SKM-1 (cell line): ENCODE measurements around the gene MYBPC3.

Source experiments
- DNase-seq: peaks from one replicate; lab custom pipeline; 2025; ENCODE audit not compliant: unreplicated experiment; lab: John Stamatoyannopoulos, UW

MYBPC3 gene

GRCh38 chr11:47359162-47359561 lies 6.7 kb upstream of the MYBPC3 start:
- DNase-seq = no peak

DNA sequence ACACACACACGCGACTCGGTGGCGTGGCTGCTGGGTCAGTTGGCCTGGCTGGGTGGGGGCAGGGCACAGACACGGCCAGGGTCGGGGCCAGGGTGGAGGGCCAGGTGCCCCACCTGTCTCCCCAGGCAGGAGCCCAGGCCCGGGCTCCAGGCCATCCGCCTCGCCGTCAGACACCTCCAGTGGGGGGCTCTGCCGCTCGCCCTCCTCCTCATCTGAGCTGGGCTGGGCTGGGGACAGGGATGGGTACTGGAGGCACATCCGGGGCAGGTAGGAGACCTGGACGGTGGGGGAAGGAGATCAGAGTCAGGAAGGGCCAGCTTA lies 6.2 kb upstream of the MYBPC3 start:
- no peak for DNase-seq

DNA sequence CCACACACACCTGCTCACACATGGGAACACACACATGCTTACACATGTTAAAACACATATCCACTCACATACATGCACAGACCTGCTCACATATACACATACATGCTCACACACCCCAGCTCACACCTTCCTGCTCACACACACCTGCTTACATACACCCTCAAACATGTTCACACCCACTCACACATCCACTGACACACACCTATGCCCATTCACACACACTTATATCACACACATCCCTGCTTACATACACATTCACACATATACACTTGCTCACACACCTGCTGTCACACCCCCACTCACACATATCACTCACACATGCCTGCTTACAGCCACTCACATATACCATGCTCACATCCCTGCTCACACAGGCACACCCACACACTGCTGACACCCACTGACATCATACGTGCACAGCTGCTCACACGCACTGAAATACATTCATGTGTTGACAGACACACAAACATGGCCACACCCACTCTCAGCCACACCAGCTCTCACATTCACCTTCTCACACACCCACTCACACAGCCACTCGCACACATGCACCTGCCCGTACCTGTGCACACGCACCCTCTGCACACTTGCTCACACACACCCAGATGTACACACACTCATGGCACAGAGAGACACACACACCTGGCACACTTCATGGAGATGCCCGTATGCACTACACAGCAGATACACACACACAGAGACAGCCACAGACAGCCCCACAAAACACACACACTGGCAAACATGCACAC lies 5.7 kb upstream of the MYBPC3 start:
- DNase-seq = no peak

DNA sequence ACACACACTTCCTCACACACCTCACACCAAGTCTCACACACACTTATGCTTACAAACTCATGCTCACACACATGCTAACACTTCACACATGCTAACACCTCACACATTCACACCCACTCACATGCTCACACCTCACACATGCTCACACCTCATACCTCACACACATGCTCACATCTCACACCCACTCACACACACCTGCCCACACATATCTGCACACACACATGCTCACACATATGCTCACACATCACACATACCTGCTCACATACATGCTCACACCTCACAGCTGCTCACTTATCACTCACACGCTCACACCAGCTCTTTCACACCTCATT lies 4.5 kb upstream of the MYBPC3 start:
- no peak for DNase-seq

- no peak for DNase-seq
Measured at GRCh38 chr11:47356129-47356997, 3.9 kb upstream of the MYBPC3 start.

DNA sequence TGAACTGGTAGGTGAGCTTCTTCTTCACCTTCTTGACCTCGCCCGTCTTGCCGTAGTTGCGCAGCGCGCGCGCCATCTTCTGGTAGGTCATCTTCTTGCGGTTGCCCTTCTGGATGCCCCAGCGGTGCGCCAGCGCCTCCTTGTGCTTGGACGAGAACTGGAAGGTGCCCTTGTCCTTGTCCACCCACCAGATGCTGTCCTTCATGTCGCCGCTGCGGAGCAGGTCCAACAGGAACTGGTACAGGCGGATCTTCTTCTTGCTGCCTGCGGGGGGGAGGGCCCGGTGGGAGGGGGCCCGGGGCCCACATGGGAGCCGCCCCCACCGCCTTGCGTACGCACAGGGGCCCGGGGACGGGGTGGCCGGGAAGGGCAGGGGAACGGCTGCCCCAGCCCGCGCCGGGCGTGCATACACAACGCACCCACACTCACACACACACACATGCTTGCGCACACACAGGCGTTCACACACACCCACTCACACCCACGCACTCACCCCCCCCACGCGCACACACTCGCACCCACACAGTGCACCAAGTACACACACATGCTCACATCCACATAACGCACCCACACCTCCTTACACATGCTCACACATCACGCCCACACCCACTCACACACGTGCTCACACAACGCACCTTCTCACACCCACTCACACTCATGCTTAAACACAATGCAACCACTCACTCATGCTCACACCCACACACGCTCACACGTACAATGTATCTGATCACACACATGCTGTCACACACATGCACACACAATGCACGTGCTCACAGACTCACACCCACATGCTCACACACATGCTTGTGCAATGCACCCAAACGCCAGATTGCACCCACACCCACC lies 3.0 kb upstream of the MYBPC3 start:
- DNase-seq = no peak

DNA sequence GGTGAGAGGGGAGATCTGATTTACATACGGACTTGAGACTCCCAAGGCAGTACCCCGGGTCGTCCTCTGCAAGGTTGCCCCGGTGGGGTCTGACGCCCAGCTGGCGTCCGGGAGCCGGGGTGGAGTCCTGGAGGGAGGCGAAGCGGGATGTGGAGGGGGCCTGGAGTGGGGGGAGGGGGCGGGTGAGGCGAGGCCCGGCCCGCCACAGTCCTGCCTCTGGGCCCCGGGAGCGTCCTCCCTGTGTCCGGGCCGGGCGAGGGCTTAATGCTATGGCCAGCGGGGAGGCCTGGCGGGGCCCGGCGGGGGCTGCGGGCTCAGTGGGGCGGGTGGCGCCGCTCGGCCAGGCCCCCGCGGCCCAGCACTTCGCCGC lies 2.4 kb upstream of the MYBPC3 start:
- no peak for DNase-seq

DNA sequence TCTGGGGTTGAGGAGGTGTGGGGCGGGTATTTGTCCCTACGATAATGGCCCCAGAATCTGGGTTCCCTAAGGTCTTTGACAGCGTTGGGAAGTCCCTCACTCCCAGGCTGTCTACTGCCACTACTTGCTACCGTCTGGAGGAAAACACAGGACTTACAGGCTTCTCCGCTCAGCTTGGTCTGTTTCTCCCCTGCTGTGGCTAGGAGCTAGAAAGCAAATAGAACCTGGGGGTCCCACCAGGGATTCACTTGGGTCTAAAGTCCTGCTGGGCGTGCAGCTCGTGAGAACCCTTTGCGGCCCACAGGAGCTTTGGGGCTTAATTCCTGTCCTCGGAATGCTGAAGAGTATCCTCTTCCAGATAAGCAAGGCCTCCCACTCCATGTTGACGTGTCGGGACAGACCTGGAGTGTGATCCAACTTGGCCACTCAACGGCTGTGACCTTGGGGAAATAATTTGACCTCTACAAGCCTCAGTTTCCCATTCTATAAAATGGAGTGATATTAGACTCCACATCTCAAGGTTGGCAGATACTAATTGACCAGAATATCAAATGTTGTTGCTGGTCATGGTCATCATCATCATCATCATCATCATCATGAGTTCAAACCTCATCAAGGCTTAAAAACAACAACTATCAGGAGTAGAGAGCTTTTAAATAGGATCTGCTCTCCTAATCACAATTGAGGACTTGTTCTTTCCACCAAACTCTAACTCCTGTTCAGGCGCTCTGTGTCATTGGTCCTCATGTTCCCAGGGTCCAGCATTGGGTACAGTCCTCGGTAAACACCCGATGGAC lies 1.7 kb upstream of the MYBPC3 start:
- no peak for DNase-seq

DNA sequence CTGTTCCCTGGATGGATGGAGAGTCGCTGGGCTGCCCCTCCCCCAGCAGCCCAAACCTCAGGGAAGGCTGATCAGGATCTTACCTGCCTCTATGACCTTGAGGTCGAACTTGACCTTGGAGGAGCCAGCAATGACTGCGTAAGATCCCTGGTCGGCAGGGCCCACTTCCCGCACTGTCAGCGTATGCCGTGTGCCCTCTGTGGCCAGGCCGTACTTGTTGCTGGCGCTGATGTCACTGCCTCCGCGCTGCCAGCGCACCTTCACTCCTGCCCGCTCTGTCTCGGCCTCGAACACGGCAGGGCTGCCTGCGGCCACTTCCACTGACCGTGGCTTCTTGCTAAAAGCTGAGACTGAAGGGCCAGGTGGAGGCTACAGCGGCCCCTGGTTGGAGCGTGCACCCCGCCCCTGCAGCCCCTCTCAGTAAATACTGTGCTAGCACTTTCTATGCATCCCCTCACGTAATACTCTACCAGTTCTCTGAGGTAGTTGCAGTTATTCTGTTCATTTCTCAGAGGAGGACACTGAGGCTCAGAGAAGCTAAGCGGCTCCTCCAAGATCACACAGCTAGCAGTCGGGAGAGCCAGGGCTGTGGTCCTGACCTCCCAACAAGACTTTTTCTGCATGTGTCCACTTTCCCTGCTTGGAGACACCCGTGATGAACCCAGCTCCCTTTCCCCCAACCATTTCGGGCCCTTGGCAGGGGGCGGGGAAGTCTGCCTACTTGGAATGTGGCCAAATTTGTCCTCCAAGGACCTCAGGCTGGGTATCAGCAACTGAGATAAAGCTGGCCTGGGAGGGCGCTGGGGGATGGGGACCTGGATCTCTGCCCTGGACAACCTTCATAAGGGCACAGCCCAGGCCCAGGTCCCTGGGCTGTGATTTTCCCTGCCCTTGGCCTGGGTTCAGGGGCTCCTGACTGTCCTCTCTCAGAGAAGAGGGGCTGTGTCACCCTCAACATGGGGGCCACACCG lies 1.1 kb downstream of the MYBPC3 start:
- DNase-seq = no peak

GRCh38 chr11:47350315-47350714 lies 2.2 kb downstream of the MYBPC3 start:
- no peak for DNase-seq

DNA sequence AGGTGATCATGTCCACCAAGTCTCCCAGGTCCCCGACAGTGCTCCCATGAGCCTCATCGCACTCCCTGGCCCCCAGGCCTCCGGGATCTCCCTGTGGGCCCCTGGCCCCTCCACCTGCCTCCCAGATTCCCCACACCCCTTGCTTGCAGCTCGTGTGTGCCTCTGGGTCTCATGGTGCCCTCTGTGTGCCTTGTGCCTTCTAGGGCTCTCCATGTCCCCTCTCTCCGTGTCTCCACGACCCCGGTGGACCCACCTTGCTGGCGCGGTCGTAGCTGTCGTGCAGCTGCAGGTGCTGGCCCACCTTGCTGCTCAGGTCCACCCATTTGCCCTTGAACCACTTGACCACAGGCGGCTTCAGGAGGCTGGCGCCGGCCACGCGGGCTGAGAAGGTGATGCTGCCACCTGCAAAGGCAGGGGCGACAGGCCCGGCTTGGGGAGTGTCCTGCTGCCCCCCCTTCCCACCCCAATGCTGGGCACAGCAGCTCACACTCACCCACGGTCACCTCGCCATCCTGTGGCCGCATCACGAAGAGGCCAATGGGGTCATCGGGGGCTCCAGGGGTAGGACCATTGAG lies 2.9 kb downstream of the MYBPC3 start:
- no peak for DNase-seq

DNA sequence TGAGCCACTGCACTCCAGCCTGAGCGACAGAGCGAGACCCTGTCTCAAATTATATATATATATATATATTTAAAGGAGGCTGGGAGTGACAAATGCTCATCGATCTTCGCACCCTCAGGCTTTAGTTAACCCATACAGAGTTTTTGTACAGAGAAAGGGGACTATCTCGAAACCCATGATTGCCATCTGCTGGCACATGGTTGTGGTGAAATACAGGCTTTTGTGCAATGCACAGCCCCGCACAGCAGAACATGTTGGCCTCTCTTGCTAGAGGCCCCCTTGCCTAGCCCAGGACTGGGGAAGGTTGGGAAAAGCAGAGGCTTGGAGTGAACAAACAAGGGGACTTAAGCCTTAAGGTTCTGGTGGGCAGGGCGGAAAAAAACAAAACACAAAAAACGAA lies 3.6 kb downstream of the MYBPC3 start:
- DNase-seq = peak; percentile 41

DNA sequence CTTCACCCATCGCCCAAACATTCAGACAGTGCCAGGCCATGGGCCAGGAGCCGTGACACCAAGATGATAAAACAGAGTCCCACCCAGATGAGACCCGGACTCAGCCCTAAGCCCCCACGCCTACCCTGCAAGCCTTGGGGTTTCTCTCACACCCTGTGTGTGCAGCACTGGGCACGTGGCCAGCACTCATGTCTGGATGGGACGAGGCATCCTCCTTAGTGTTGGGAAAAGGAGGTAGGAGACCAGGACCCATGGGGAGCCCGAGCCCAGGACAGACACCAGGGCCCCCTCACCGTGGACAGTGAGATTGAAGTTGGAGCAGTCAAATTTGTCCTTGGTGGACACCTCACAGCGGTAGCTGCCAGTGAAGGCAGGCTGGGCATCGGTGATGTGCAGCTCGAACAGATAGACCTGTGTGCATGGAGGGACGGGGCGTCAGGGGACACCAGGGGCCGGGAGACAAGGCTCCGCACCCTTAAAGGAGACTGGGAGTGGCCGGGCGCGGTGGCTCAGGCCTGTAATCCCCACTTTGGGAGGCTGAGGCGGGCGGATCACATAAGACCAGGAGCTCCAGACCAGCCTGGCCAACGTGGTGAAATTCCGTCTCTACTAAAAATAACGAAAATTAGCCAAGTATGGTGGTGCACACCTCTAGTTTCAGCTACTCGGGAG lies 4.2 kb downstream of the MYBPC3 start:
- DNase-seq = no peak

GRCh38 chr11:47347137-47347536 lies 5.4 kb downstream of the MYBPC3 start:
- DNase-seq = no peak

GRCh38 chr11:47345890-47346563 lies 6.5 kb downstream of the MYBPC3 start:
- DNase-seq = no peak

DNA sequence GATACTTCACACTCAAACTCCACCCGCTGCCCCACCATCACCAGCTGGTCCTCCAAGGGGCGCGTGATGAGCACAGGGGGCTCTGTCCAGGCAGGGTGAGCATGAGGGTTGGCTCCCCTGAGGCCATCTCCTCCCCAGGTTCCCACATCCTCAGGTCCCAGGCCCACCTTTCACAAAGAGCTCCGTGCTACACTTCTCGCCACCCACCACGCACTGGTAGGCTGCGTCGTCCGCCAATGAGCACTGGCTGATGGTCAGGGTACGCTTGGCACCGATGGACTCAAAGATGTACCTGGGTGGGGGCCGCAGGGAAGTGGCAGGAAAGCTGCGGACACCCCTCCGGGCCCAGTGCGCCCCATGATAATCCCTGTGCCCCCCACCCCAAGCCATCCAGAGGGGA lies 9.6 kb downstream of the MYBPC3 start:
- DNase-seq = no peak

- DNase-seq = no peak
Measured at GRCh38 chr11:47342036-47342803, 10.3 kb downstream of the MYBPC3 start.
